IMR-90 (cell line): ENCODE data around the gene NFIA. TPM values are rescaled to one million over a fixed set of nuclear protein-coding genes. Genes with fewer than 3 reads are reported as not detected.

Experiments
- ATAC-seq: fragments of 200-7000 bp; cut with Tn5 transposase; 2 replicates; pipeline ENCODE4 v1.9.1; 2020; ENCODE audit warnings: low read depth, mild to moderate bottlenecking, moderate library complexity
- BruUV-seq: library from RNA; stranded (reverse); fragments of 400-500 nt; replicated peaks from 2 replicates; lab custom pipeline; 2021; lab: Mats Ljungman, UMichigan
- CTCF ChIA-PET: fragments of 300-600 bp; formaldehyde crosslinking; extraction: SDS; loops from one replicate; lab custom pipeline; 2021; ENCODE audit warnings: antibody characterized with exemption; lab: Yijun Ruan, JAX
- POLR2A ChIA-PET: fragments of 300-600 bp; sonication (Branson Sonifier 250); formaldehyde crosslinking; loops from one replicate; lab custom pipeline; 2022; ENCODE audit warnings: antibody characterized with exemption; ENCODE audit not compliant: unreplicated experiment; lab: Charles Lee
- DNase-seq: peaks from one replicate; pipeline ENCODE4 v3.0.0; 2013
- H2AFZ ChIP-seq: replicated peaks from 2 replicates; pipeline ENCODE3; 2013; ENCODE audit warnings: low read length, mild to moderate bottlenecking; ENCODE audit not compliant: poor library complexity
- H2AK5ac ChIP-seq: 2 replicates; pipeline ENCODE4 v1.6.1; 2013; ENCODE audit warnings: low read depth, low read length, inconsistent platforms
- H2AK9ac ChIP-seq: replicated peaks from 2 replicates; pipeline ENCODE3; 2013; ENCODE audit warnings: mild to moderate bottlenecking, low read depth, low read length, moderate library complexity; ENCODE audit not compliant: poor library complexity
- H2BK120ac ChIP-seq: 2 replicates; pipeline ENCODE4 v1.6.1; 2013; ENCODE audit warnings: low read depth, low read length, inconsistent platforms
- H2BK15ac ChIP-seq: 3 replicates; pipeline ENCODE4 v1.6.1; 2013; ENCODE audit warnings: low read depth, low read length, inconsistent platforms
- H2BK20ac ChIP-seq: 2 replicates; pipeline ENCODE4 v1.6.1; 2013; ENCODE audit warnings: low read depth, mild to moderate bottlenecking, inconsistent platforms, low read length, moderate library complexity
- H2BK5ac ChIP-seq: 2 replicates; pipeline ENCODE4 v1.6.1; 2013; ENCODE audit warnings: mild to moderate bottlenecking, low read depth, low read length, inconsistent platforms; ENCODE audit not compliant: poor library complexity, severe bottlenecking
- H3K14ac ChIP-seq: replicated peaks from 2 replicates; pipeline ENCODE4 v1.6.1; 2013; ENCODE audit warnings: low read depth, low read length, inconsistent platforms
- H3K18ac ChIP-seq: 2 replicates; pipeline ENCODE4 v1.6.1; 2013; ENCODE audit warnings: low read depth, low read length, control low read depth
- H3K23ac ChIP-seq: 2 replicates; pipeline ENCODE4 v1.6.1; 2013; ENCODE audit warnings: low read depth, low read length, inconsistent platforms
- H3K27ac ChIP-seq: 2 replicates; pipeline ENCODE4 v1.5.1; 2013; ENCODE audit warnings: mild to moderate bottlenecking, control low read depth, low read length; ENCODE audit not compliant: insufficient read depth
- H3K27me3 ChIP-seq: 2 replicates; pipeline ENCODE4 v1.6.1; 2013; ENCODE audit warnings: low read length; ENCODE audit not compliant: control insufficient read depth, insufficient read depth
- H3K36me3 ChIP-seq: 2 replicates; pipeline ENCODE4 v1.6.1; 2013; ENCODE audit warnings: low read length, mixed read lengths; ENCODE audit not compliant: control insufficient read depth, insufficient read depth
- H3K4ac ChIP-seq: 2 replicates; pipeline ENCODE4 v1.6.1; 2013; ENCODE audit warnings: low read depth, low read length, inconsistent platforms
- H3K4me1 ChIP-seq: 2 replicates; pipeline ENCODE4 v1.6.1; 2013; ENCODE audit warnings: low read length, mixed read lengths; ENCODE audit not compliant: control insufficient read depth, insufficient read depth
- H3K4me2 ChIP-seq: 2 replicates; pipeline ENCODE4 v1.6.1; 2013; ENCODE audit warnings: low read depth, mild to moderate bottlenecking, control low read depth, low read length, moderate library complexity
- H3K4me3 ChIP-seq: 2 replicates; pipeline ENCODE4 v1.5.1; 2013; ENCODE audit warnings: low read depth, mild to moderate bottlenecking, control low read depth, low read length, moderate library complexity; ENCODE audit not compliant: insufficient read depth
- H3K56ac ChIP-seq: 2 replicates; pipeline ENCODE4 v1.6.1; 2013; ENCODE audit warnings: low read length, inconsistent platforms; ENCODE audit not compliant: insufficient read depth; ENCODE audit errors: extremely low read depth
- H3K79me1 ChIP-seq, 2 experiments: 2 replicates each; pipeline ENCODE4 v1.6.1; 2013; ENCODE audit warnings: low read length in 2 of 2, inconsistent platforms in 1 of 2, low read depth in 1 of 2
- H3K9ac ChIP-seq: 2 replicates; pipeline ENCODE4 v1.6.1; 2013; ENCODE audit warnings: low read depth, low read length, control low read depth
- H3K9me1 ChIP-seq: 2 replicates; pipeline ENCODE4 v1.6.1; 2013; ENCODE audit warnings: low read length, inconsistent platforms; ENCODE audit not compliant: insufficient read depth
- H3K9me3 ChIP-seq: 2 replicates; pipeline ENCODE4 v1.6.1; 2013; ENCODE audit warnings: low read length; ENCODE audit not compliant: control insufficient read depth, insufficient read depth
- H4K20me1 ChIP-seq: 2 replicates; pipeline ENCODE4 v1.6.1; 2013; ENCODE audit warnings: low read length, inconsistent platforms; ENCODE audit not compliant: insufficient read depth
- H4K5ac ChIP-seq: 2 replicates; pipeline ENCODE4 v1.6.1; 2013; ENCODE audit warnings: mild to moderate bottlenecking, low read depth, low read length, control low read depth
- H4K8ac ChIP-seq, 2 experiments: 2 replicates each; pipeline ENCODE4 v1.6.1; 2013; ENCODE audit warnings: low read depth in 2 of 2, low read length in 2 of 2, control low read depth in 1 of 2, inconsistent platforms in 1 of 2
- H4K91ac ChIP-seq: 2 replicates; pipeline ENCODE4 v1.6.1; 2013; ENCODE audit warnings: low read depth, low read length, inconsistent platforms; ENCODE audit not compliant: insufficient read depth
- BHLHE40 ChIP-seq: fragments of 150-350 bp; IDR thresholded peaks from 2 replicates; pipeline ENCODE4 v1.6.1; 2016; ENCODE audit warnings: mild to moderate bottlenecking, low read depth, low read length
- CEBPB ChIP-seq: IDR thresholded peaks from 2 replicates; pipeline ENCODE4 v1.6.1; 2012; ENCODE audit warnings: low read depth, low read length, improper control_type of control experiment
- CHD1 ChIP-seq: IDR thresholded peaks from 2 replicates; pipeline ENCODE4 v1.6.1; 2012; ENCODE audit warnings: low read depth, low read length, improper control_type of control experiment
- CTCF ChIP-seq: conservative IDR thresholded peaks from 2 replicates; pipeline ENCODE4 v1.5.1; 2012; ENCODE audit warnings: mild to moderate bottlenecking, low read depth, low read length, improper control_type of control experiment
- FOS ChIP-seq: fragments of 150-350 bp; IDR thresholded peaks from 2 replicates; pipeline ENCODE4 v1.6.1; 2016; ENCODE audit warnings: low read depth, low read length
- MAFK ChIP-seq: IDR thresholded peaks from 2 replicates; pipeline ENCODE4 v1.6.1; 2012; ENCODE audit warnings: low read depth, low read length, improper control_type of control experiment
- MAZ ChIP-seq: IDR thresholded peaks from 2 replicates; pipeline ENCODE4 v1.6.1; 2012; ENCODE audit warnings: low read depth, mild to moderate bottlenecking, low read length, improper control_type of control experiment, moderate library complexity, borderline replicate concordance
- MXI1 ChIP-seq: IDR thresholded peaks from 2 replicates; pipeline ENCODE4 v1.6.1; 2012; ENCODE audit warnings: low read depth, mild to moderate bottlenecking, low read length, moderate library complexity, borderline replicate concordance
- NFE2L2 ChIP-seq: fragments of 150-350 bp; IDR thresholded peaks from 2 replicates; pipeline ENCODE4 v1.6.1; 2016; ENCODE audit warnings: low read depth, mild to moderate bottlenecking, low read length
- POLR2A ChIP-seq: IDR thresholded peaks from 2 replicates; pipeline ENCODE4 v1.6.1; 2012; ENCODE audit warnings: mild to moderate bottlenecking, low read depth, low read length
- RAD21 ChIP-seq: IDR thresholded peaks from 2 replicates; pipeline ENCODE4 v1.6.1; 2012; ENCODE audit warnings: low read length, improper control_type of control experiment
- RCOR1 ChIP-seq: IDR thresholded peaks from 2 replicates; pipeline ENCODE4 v1.6.1; 2012; ENCODE audit warnings: mild to moderate bottlenecking, low read length, improper control_type of control experiment; ENCODE audit not compliant: insufficient replicate concordance
- RFX5 ChIP-seq: IDR thresholded peaks from 2 replicates; pipeline ENCODE4 v1.8.0; 2012; ENCODE audit warnings: low read depth, mild to moderate bottlenecking, low read length, moderate library complexity
- WGBS, 2 experiments: methylation state at CpG; one replicate each; pipeline versions ENCODE4 v1.1.5 to v1.1.7; 2013; ENCODE audit warnings: missing lambda C conversion rate in 2 of 2; ENCODE audit not compliant: insufficient read length in 1 of 2; ENCODE audit errors: extremely low coverage in 2 of 2; 5-methylcytosine and 5-hydroxymethylcytosine counted together
- dilution Hi-C: fragments of 300-500 bp; cut with HindIII; formaldehyde crosslinking; loops from one replicate; pipeline ENCODE4 v1.14.3; 2018; ENCODE audit warnings: low sequenced_read_pairs; ENCODE audit not compliant: unreplicated experiment
- in situ Hi-C: fragments of 300-500 bp; cut with MboI; formaldehyde crosslinking; loops from 3 replicates; pipeline ENCODE4 v1.14.3; 2019; ENCODE audit warnings: low sequenced_read_pairs, inconsistent platforms, mixed read lengths
- intact Hi-C: fragments of 100-400 bp; cut with micrococcal nuclease; formaldehyde crosslinking; loops from 2 replicates; pipeline ENCODE4 v1.10.0; 2022
- polyA plus RNA-seq, 3 experiments: library from polyadenylated mRNA; depleted of rRNA; stranded (reverse); fragments of >200 nt; gene quantifications; 2 replicates each; pipeline ENCODE4 v1.2.3, GENCODE V29; 2012; ENCODE audit warnings: low replicate concordance in 1 of 3
- total RNA-seq: library from RNA; depleted of rRNA; stranded (reverse); fragments of >200 nt; gene quantifications from 2 replicates; pipeline ENCODE4 v1.2.3, GENCODE V29; 2012
- TF ChIP-seq, protein P1 (sequence below): fragments of 150-350 bp; IDR thresholded peaks from 2 replicates; pipeline ENCODE4 v1.6.1; 2017; ENCODE audit warnings: mild to moderate bottlenecking, antibody characterized with exemption, low read length, low read depth

NFIA gene
- total and polyA plus RNA-seq, 2 of the 4 experiments (the other 2 are of a cell fraction): 1.6 to 2.2 TPM

GRCh38 chr1:61277121-61277690 lies 194.8 kb downstream of the NFIA start:
- Histone ChIP-seq H3K4me1 (no peaks in the 10 kb centered on the region), H3K79me1 (no peaks in the 10 kb centered on the region), H3K18ac (no peak overlapping the region), H3K27me3 (no peaks in the 10 kb centered on the region), H3K9me1 (no peaks in the 10 kb centered on the region), H2AK5ac (no peak overlapping the region), H3K4me3 (no peak overlapping the region), H3K36me3 (no peaks in the 10 kb centered on the region), H2BK120ac (no peak overlapping the region), H2AFZ (no peak overlapping the region), H3K9me3 (no peaks in the 10 kb centered on the region), H4K8ac (no peak overlapping the region), H4K91ac (no peak overlapping the region), H3K14ac (no peak overlapping the region), H3K4me2 (no peak overlapping the region), H3K9ac (no peak overlapping the region), H2AK9ac (no peak overlapping the region), H2BK20ac (no peak overlapping the region), H4K5ac (no peak overlapping the region), H2BK5ac (no peak overlapping the region), H3K4ac (no peak overlapping the region), H2BK15ac (no peak overlapping the region), H3K23ac (no peak overlapping the region), H4K20me1 (no peaks in the 10 kb centered on the region), H3K27ac (no peak overlapping the region), H3K56ac (no peak overlapping the region)
- ATAC-seq: no peak
- in situ Hi-C loops: no loop called here
- no CpG with 5 or more reads among the region's 7 CpGs for WGBS, 2 experiments
- TF ChIP-seq MXI1 (no peak), POLR2A (no peak), RFX5 (no peak), CHD1 (no peak), NFE2L2 (no peak), FOS (no peak), CEBPB (no peak), RAD21 (no peak), RCOR1 (no peak), BHLHE40 (no peak), MAFK (no peak), CTCF (no peak), MAZ (no peak)
- TF ChIP-seq, protein P1, sequence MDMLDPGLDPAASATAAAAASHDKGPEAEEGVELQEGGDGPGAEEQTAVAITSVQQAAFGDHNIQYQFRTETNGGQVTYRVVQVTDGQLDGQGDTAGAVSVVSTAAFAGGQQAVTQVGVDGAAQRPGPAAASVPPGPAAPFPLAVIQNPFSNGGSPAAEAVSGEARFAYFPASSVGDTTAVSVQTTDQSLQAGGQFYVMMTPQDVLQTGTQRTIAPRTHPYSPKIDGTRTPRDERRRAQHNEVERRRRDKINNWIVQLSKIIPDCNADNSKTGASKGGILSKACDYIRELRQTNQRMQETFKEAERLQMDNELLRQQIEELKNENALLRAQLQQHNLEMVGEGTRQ: no peak
- intact Hi-C loops: no loop called here
- no peak for DNase-seq
- POLR2A ChIA-PET: no interaction called here
- dilution Hi-C loops: no loop called here
- CTCF ChIA-PET: no interaction called here
- BruUV-seq: no TSS peak
